Endothelial cell of hepatic sinusoid (primary cell): ENCODE measurements around the gene CZIB.

Source experiments
- in situ Hi-C: cut with HindIII; loops from 2 replicates; pipeline ENCODE4 v1.10.0; 2017; ENCODE audit warnings: low sequenced_read_pairs

CZIB gene

GRCh38 chr1:53220171-53220961 is at the start of gene CZIB:
CZIB (minus strand) TSS chr1:53220634; CDS start chr1:53220575, 59 bp downstream.
- in situ Hi-C loops, result no loop called here

- in situ Hi-C loops, result no loop called here
Observed at GRCh38 chr1:53270107-53270506, 49.7 kb upstream of the CZIB start.

GRCh38 chr1:53267761-53268160 is 47.3 kb upstream of the CZIB start:
- in situ Hi-C loops, result no loop called here

DNA sequence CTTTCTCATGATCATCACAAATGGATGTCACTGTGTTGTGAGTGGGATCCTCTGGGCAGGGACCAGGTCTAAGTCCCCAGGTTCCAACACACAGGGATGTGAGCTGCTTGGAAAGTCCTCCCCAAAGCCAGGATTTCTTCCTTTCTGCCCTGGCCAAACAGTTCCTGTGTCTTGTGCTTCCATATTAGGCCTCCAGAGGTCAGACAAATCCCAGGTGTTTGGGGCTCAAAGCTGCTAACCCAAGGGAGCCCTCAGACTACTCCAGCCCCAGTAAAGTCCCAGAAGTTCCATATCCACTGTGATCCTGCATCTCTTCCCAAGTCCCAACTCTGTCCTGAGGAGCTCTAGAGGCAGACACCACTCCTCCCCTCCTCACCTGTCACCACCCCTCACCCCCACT is 45.6 kb upstream of the CZIB start:
- in situ Hi-C loops, result no loop called here

DNA sequence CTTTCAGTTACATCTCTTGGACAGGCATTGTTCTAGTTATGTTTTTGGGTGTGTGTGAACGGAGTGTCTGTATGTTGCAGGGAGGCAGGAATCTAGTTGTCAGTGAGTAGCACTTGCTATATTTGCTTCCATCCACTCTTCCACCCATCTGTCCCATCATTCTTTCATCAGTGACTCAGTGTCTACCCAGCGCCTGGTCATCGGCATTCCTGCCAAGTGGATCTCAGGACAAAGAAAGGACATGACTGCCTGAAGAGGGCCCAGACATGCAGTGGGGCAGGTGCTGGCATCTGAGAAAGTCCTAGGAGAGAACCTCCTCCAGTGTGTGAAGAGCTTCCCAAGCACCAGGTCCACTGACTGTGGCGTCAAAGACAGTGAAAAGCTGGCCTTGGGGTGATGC is 45.1 kb upstream of the CZIB start:
- in situ Hi-C loops, result no loop called here

DNA sequence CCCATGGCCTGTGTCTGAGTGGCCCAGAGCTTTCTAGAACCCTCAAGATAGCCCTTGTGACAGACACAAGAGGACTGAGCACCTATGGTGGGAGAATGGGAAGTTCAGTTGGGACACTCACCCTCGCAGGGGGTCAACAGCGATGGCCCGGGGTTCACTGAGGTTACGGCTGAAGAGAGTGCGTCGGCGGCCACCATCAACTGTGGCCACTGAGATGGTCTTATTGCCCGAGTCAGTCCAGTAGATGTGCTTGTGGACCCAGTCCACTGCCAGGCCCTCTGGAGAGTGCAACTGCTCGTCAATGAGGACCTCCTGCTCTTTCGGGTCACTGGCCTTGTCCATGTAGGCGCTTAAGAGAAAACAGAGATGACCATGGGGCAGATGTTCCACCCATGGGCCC is 43.6 kb upstream of the CZIB start:
- in situ Hi-C loops, result no loop called here

- in situ Hi-C loops, result no loop called here
Observed at GRCh38 chr1:53262000-53262399, 41.6 kb upstream of the CZIB start.

GRCh38 chr1:53260631-53261247 is 40.3 kb upstream of the CZIB start:
- in situ Hi-C loops, result no loop called here

DNA sequence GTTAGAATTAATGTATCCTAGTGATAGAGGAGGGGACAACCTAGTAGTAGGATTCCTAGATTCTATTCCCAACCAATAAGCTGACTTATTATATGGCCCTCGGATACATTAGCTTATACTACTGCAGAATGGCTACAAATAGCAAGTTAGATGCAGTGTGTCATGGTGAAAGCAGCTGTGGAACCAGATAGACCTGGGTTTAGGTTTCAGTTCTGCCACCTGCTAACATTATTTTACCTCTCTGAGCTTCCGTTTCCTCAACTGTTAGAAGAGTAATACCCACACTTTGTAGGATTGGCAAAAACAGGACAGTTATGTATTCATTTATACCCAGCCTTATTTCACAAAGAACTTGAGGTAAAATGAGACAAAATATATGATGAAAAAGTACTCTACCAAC is 39.5 kb upstream of the CZIB start:
- in situ Hi-C loops, result no loop called here

DNA sequence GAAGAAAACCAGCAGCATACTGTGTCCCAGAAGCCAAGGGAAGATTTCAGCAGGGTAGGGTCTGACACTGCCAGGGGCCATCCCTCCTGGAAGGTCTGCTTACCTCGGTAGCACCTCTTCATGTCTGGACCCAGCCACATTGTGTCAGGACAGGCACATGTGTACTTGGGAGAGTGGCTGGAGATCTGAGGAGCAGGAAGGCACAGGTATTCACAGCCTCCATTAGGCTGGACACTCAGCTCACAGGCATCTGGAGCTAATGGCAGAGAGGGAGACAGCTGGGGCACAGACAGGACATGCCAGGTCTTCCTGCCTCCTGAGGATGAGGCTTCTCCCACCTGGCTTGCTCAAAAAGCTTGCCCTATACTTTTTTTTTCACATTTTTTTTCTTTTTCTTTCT is 37.8 kb upstream of the CZIB start:
- in situ Hi-C loops, result no loop called here

GRCh38 chr1:53257454-53258081 is 37.1 kb upstream of the CZIB start:
- in situ Hi-C loops, result no loop called here

DNA sequence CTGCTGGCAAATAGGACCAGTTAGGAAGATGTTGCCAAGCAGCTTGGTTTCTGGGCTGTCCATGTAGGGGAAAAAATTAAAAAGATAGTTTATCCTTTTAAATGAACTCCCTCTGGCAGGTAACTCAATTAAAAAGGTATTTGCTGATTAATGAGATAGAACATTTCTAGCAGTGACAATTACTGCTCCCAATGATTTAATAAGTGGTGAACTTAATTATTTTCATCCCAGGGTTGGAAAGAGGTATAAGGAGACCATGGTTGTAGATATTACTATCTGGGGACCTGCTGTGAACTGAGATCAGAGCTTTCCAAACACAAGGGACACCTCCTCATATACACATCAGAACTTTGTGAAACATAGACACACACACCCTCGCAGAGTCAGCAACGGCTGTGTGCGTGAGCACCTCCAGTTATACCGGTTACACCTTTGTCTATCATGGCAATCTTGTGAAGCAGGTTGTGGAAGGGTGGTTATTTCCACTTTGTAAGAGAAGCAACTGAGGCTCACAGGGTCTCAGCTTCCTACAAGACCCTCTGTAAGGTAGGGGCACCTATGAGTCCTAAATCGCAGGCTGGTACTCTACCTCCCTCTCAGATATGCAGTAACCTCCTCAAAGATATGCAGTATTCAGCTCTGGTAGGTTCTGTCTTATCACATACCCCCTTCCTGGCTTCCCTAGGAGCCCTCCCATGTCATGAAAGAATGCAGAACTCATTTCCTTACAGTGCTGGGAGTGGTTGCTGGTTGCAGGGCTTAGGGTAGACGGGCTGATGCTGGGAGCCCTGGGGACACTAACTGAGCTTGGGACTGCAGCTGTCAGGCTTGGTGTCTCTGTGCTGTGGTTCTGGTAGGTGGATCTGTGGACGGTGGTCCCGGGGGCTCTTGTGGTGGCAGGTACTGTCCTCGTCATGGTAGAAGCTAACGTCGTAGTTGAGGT is 36.3 kb upstream of the CZIB start:
- in situ Hi-C loops, result no loop called here

DNA sequence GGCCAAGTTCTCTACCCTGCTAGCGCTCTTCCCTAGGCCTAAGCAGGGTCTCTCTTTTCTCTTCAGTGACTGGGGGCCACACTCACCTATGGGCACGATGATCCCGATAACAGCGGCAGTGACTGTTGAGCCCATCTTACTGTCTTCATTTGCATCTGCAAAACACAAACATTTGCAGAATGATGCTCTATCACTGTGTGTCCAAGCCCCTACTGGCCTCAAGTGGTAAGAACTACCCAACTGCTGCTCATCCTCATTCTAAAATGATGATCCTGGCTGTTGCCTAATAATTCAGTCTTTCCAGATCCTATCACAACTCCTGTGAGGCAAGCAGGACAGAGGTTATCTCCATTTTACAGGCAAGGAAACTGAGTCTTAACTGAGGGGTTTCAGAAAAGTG is 34.6 kb upstream of the CZIB start:
- in situ Hi-C loops, result no loop called here

GRCh38 chr1:53254011-53254640 is 33.7 kb upstream of the CZIB start:
- in situ Hi-C loops, result no loop called here

DNA sequence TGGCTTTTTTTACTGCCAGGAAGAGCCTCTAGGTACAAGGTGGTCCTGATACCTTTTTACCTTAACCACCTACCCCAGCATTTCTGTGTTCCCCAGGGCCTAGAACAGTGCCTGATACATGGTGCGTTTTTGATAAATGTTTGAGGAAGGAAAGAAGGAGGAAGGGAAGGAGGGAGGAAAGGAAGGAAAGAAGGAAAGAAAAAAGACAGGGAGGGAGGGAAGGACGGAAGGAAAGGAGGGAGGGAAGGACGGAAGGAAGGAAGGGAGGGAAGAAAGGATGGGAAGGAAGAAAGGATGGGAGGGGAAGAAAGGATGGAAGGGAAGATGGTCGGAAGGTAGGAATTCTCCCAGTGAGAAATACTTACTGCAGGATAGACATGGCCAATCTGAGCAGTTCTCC is 29.9 kb upstream of the CZIB start:
- in situ Hi-C loops, result no loop called here

DNA sequence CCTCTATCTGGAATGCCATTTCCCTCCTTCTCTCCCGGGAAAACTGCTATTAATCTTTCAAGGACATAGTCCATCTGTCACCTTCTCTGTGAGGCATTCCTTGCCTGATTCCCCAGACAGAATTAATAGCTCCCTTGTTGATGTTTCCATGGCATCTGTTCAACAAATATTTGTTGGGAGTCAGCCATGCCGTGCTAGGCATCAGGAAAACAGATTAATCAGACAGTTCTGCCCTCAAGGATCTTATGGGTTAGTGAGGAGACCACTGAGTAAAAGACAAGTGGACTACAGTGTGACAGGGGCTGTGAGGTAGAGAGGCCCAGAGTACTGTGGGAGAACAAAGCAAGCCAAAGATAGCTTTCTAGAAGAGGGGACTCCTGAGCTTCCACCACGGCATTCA is 29.3 kb upstream of the CZIB start:
- in situ Hi-C loops, result no loop called here

GRCh38 chr1:53246261-53247134 is 26.1 kb upstream of the CZIB start:
- in situ Hi-C loops, result no loop called here

GRCh38 chr1:53244141-53244540 is 23.7 kb upstream of the CZIB start:
- in situ Hi-C loops, result no loop called here

DNA sequence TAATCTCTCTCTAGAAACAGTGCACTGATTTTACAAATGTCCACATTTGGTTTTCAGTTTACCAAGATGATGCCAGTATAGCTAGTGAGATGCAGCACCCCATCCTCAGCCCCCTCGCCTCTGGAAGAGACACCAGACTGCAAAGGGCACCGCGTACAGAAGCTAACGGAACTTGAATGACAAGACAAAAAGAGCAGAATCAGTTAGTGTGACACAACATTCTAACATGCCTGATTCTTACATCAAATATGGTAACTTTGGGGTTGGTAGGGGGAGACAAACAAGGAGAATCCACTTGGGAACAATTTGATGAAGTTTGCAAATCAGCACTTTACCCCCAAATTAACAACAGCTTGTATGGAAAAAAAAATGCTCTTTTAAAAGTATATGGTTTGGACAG is 21.9 kb upstream of the CZIB start:
- in situ Hi-C loops, result no loop called here

DNA sequence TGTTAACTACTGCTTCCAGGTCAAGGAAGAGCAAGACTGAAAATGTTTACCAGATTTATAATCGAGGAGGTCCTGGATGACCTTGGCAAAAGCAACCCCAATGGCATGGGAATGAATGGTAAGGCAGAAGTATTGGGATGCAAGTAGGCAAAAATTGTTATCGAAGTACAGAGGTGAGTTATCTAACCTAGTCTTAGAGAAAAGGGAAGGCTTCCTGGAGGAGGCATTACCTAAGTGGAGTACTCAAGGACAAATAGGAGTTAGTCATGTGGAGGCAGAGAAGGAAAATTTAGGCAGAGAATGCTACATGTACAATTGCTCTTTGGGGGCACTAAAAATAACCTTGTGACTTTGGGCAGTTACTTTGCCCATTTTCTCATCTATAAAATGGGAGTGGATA is 21.4 kb upstream of the CZIB start:
- in situ Hi-C loops, result no loop called here
